PFSK-1 (cell line): ENCODE measurements around the gene TRAK2.

ENCODE experiments used
- FOXP2 ChIP-seq: optimal IDR thresholded peaks from 2 replicates; pipeline ENCODE3; 2011; ENCODE audit warnings: borderline replicate concordance, control low read depth, inconsistent platforms; ENCODE audit not compliant: insufficient read depth; ENCODE audit errors: extremely low read length, extremely low read depth
- POLR2AphosphoS5 ChIP-seq: IDR thresholded peaks from 2 replicates; pipeline ENCODE4 v1.6.1; 2012; ENCODE audit warnings: low read depth, mild to moderate bottlenecking, control low read depth, low read length, moderate library complexity
- REST ChIP-seq, 2 experiments: IDR thresholded peaks; 2 replicates each; pipeline versions ENCODE4 v1.6.1 to v1.8.0; 2011 to 2012; ENCODE audit warnings: low read depth in 2 of 2, low read length in 2 of 2, control low read depth in 1 of 2, inconsistent platforms in 1 of 2, mild to moderate bottlenecking in 1 of 2, moderate library complexity in 1 of 2; ENCODE audit not compliant: insufficient read depth in 1 of 2
- SIN3A ChIP-seq: IDR thresholded peaks from 2 replicates; pipeline ENCODE4 v1.6.1; 2012; ENCODE audit warnings: mild to moderate bottlenecking, low read length, moderate library complexity, borderline replicate concordance; ENCODE audit not compliant: insufficient read depth
- TAF1 ChIP-seq: IDR thresholded peaks from 2 replicates; pipeline ENCODE4 v1.6.1; 2012; ENCODE audit warnings: low read length, control low read depth, borderline replicate concordance; ENCODE audit not compliant: insufficient read depth

TRAK2 gene

GRCh38 chr2:201444746-201445465 is 6.4 kb downstream of the TRAK2 start:
- no peak for TF ChIP-seq POLR2AphosphoS5
- TF ChIP-seq REST (IDR thresholded peaks at IDR 0.05; ENCODE audit: insufficient read depth in 1 of 2, low read depth in 2 of 2, low read length in 2 of 2), result no peak
- TF ChIP-seq FOXP2, result no peak
- no peak for TF ChIP-seq SIN3A
- TF ChIP-seq TAF1, result no peak

- no peak for TF ChIP-seq TAF1
- no peak for TF ChIP-seq REST (IDR thresholded peaks at IDR 0.05; ENCODE audit: insufficient read depth in 1 of 2, low read depth in 2 of 2, low read length in 2 of 2)
Observed at GRCh38 chr2:201441409-201441808, 9.8 kb downstream of the TRAK2 start.

- TF ChIP-seq TAF1 (no peak), FOXP2 (no peak), REST (IDR thresholded peaks at IDR 0.05; ENCODE audit: insufficient read depth in 1 of 2, low read depth in 2 of 2, low read length in 2 of 2) (no peak), POLR2AphosphoS5 (no peak), SIN3A (no peak)
Observed at GRCh38 chr2:201440182-201440581, 11.1 kb downstream of the TRAK2 start.

- no peak for TF ChIP-seq SIN3A
Observed at GRCh38 chr2:201436141-201436540, 15.1 kb downstream of the TRAK2 start.

GRCh38 chr2:201433394-201433995 is 17.8 kb downstream of the TRAK2 start:
- no peak for TF ChIP-seq FOXP2
- no peak for TF ChIP-seq TAF1
- no peak for TF ChIP-seq POLR2AphosphoS5
- TF ChIP-seq SIN3A, result no peak
- TF ChIP-seq REST (IDR thresholded peaks at IDR 0.05; ENCODE audit: insufficient read depth in 1 of 2, low read depth in 2 of 2, low read length in 2 of 2), result no peak
